ENCODE measurements around the gene C1orf174.

- TF ChIP-seq REST (IDR thresholded peaks at IDR 0.05; ENCODE audit: insufficient read depth in 1 of 2, low read depth in 2 of 2, low read length in 1 of 2) (no peak), CTCF (IDR thresholded peaks at IDR 0.05) (no peak), POLR2AphosphoS5 (IDR thresholded peaks at IDR 0.05; ENCODE audit: low read depth, low read length) (no peak)
These were observed 23.4 kb downstream of the C1orf174 start for GRCh38 chr1:3876716-3877115.

Data from Panc1 (cell line).